LNCaP clone FGC (cell line): Measurements from ENCODE around the gene ABHD17B.

Experiments
- DNase-seq: peaks from one replicate; pipeline ENCODE4 v3.0.0-alpha.2; 2011; ENCODE audit warnings: low read depth
- H3K4me3 ChIP-seq: 2 replicates; pipeline ENCODE4 v1.5.1; 2011; ENCODE audit warnings: mild to moderate bottlenecking, low read depth, low read length, control low read depth
- CTCF ChIP-seq: IDR thresholded peaks from 2 replicates; pipeline ENCODE4 v1.5.1; 2012; ENCODE audit warnings: mild to moderate bottlenecking; ENCODE audit not compliant: control insufficient read depth, insufficient read depth; ENCODE audit errors: extremely low read depth

Gene ABHD17B

GRCh38 chr9:71878327-71879274 is 32.4 kb downstream of the ABHD17B start:
- TF ChIP-seq CTCF: no peak
- DNase-seq: no peak
- no peak overlapping the region for H3K4me3 ChIP-seq

GRCh38 chr9:71876829-71877228 is 34.2 kb downstream of the ABHD17B start:
- no peak overlapping the region for H3K4me3 ChIP-seq

GRCh38 chr9:71876106-71876505 is 34.9 kb downstream of the ABHD17B start:
- no peak for DNase-seq
- TF ChIP-seq CTCF: no peak
- H3K4me3 ChIP-seq: no peak overlapping the region

More at GRCh38 chr9:71876829-71877228, 34.2 kb downstream of the ABHD17B start:
- DNase-seq: no peak
- no peak for TF ChIP-seq CTCF

- H3K4me3 ChIP-seq: no peak overlapping the region
These were observed 35.6 kb downstream of the ABHD17B start for GRCh38 chr9:71875345-71875744.

GRCh38 chr9:71863631-71864030 is 47.4 kb downstream of the ABHD17B start:
- no peak for TF ChIP-seq CTCF

More at GRCh38 chr9:71875345-71875744, 35.6 kb downstream of the ABHD17B start:
- no peak for TF ChIP-seq CTCF
- DNase-seq: no peak

GRCh38 chr9:71861618-71862017 is 49.4 kb downstream of the ABHD17B start:
- TF ChIP-seq CTCF: no peak

More at GRCh38 chr9:71863631-71864030, 47.4 kb downstream of the ABHD17B start:
- no peak for DNase-seq
- H3K4me3 ChIP-seq: no peak overlapping the region

GRCh38 chr9:71859939-71860338 is 51.1 kb downstream of the ABHD17B start:
- no peak overlapping the region for H3K4me3 ChIP-seq
- no peak for TF ChIP-seq CTCF
- DNase-seq: no peak

More at GRCh38 chr9:71861618-71862017, 49.4 kb downstream of the ABHD17B start:
- H3K4me3 ChIP-seq: no peak overlapping the region
- DNase-seq: no peak
